Measurements from ENCODE around the gene MRPL43. TPM values are rescaled to one million over a fixed set of nuclear protein-coding genes. Genes with fewer than 3 reads are reported as not detected.

Gene MRPL43
- total and polyA plus RNA-seq, 2 donors (not counting 3 experiments of a cell fraction or from before 2014, with no cell fraction given): 75.0 to 144 TPM

GRCh38 chr10:100970914-100971811 is 16.1 kb downstream of the MRPL43 start:
- Histone ChIP-seq H3K9me1 (replicated peaks; ENCODE audit: control insufficient read depth, extremely low read depth, insufficient read depth, low read length) (no peaks in the 10 kb centered on the region), H3K4me3 (replicated peaks in 1 of 3; ENCODE audit: insufficient read depth in 1 of 3, low read depth in 1 of 3, low read length in 3 of 3) (no peak overlapping the region), H3K27me3 (ENCODE audit: control insufficient read depth in 2 of 2, insufficient read depth in 2 of 2, low read length in 2 of 2) (no peaks in the 10 kb centered on the region), H3K9me3 (replicated peaks; ENCODE audit: control insufficient read depth, insufficient read depth, low read length) (no peaks in the 10 kb centered on the region), H3K4me2 (ENCODE audit: insufficient read depth, low read length) (no peak overlapping the region), H3K9ac (replicated peaks; ENCODE audit: extremely low read depth, insufficient read depth, low read length) (no peak overlapping the region), H3K36me3 (ENCODE audit: control insufficient read depth in 2 of 2, extremely low read depth in 1 of 2, insufficient read depth in 2 of 2, low read length in 2 of 2) (no peaks in the 10 kb centered on the region), H3K4me1 (ENCODE audit: control insufficient read depth, extremely low read depth, insufficient read depth, low read length) (peaks cover 12% of the 10 kb centered on the region), H3K79me2 (ENCODE audit: control insufficient read depth, insufficient read depth, low read length) (no peaks in the 10 kb centered on the region), H4K20me1 (replicated peaks; ENCODE audit: control insufficient read depth, extremely low read depth, insufficient read depth, low read length) (no peaks in the 10 kb centered on the region), H3K27ac (ENCODE audit: insufficient read depth, low read depth, low read length) (no peak overlapping the region), H2AFZ (ENCODE audit: low read depth, low read length) (no peak overlapping the region)
- CTCF ChIA-PET: interaction anchor here (2.1 kb wide), 1 partner anchor 43 kb away, joined by 9 read pairs; no protein-coding TSS in a partner anchor
- POLR2A ChIA-PET: no interaction called here
- no TSS peak for BruUV-seq (replicated peaks)
- intact Hi-C loops (cut with micrococcal nuclease): no loop called here
- FAIRE-seq: no peak
- TF ChIP-seq MYC (IDR thresholded peaks at IDR 0.05; ENCODE audit: low read depth, low read length) (no peak), POLR2AphosphoS5 (IDR thresholded peaks at IDR 0.05; ENCODE audit: insufficient read depth, low read depth, low read length) (no peak), GATA2 (IDR thresholded peaks at IDR 0.05; ENCODE audit: insufficient read depth, insufficient read length, low read depth, low read length) (no peak), JUN (IDR thresholded peaks at IDR 0.05; ENCODE audit: borderline replicate concordance, insufficient read depth, insufficient read length, low read depth) (no peak), FOS (IDR thresholded peaks at IDR 0.05; ENCODE audit: borderline replicate concordance, insufficient read depth, low read length) (no peak), POLR2A (IDR thresholded peaks at IDR 0.05; ENCODE audit: low read depth, low read length) (no peak), EZH2 (IDR thresholded peaks at IDR 0.05; ENCODE audit: borderline replicate concordance, low read depth, low read length, severe bottlenecking) (no peak)
- TF ChIP-seq, protein P1, sequence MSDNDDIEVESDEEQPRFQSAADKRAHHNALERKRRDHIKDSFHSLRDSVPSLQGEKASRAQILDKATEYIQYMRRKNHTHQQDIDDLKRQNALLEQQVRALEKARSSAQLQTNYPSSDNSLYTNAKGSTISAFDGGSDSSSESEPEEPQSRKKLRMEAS (IDR thresholded peaks at IDR 0.05; ENCODE audit: insufficient read depth, insufficient read length): no peak
- TF ChIP-seq, protein P2, sequence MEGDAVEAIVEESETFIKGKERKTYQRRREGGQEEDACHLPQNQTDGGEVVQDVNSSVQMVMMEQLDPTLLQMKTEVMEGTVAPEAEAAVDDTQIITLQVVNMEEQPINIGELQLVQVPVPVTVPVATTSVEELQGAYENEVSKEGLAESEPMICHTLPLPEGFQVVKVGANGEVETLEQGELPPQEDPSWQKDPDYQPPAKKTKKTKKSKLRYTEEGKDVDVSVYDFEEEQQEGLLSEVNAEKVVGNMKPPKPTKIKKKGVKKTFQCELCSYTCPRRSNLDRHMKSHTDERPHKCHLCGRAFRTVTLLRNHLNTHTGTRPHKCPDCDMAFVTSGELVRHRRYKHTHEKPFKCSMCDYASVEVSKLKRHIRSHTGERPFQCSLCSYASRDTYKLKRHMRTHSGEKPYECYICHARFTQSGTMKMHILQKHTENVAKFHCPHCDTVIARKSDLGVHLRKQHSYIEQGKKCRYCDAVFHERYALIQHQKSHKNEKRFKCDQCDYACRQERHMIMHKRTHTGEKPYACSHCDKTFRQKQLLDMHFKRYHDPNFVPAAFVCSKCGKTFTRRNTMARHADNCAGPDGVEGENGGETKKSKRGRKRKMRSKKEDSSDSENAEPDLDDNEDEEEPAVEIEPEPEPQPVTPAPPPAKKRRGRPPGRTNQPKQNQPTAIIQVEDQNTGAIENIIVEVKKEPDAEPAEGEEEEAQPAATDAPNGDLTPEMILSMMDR (IDR thresholded peaks at IDR 0.05; ENCODE audit: extremely low read depth in 1 of 2, insufficient read depth in 1 of 2, low read depth in 1 of 2, low read length in 2 of 2): no peak
- DNase-seq (ENCODE audit: low read depth, low spot score): no peak
- dilution Hi-C loops (cut with MboI; ENCODE audit: extremely low pct_ligation_motif_present, low sequenced_read_pairs): no loop called here
